CD14-positive monocyte (primary cell): Measurements from ENCODE around the gene AFF2. TPM values are rescaled to one million over a fixed set of nuclear protein-coding genes. Genes with fewer than 3 reads are reported as not detected.

ENCODE experiments used
- DNase-seq, 3 donors: peaks; one replicate each; pipeline ENCODE4 v3.0.0-alpha.2; 2011 to 2022
- H2AFZ ChIP-seq: 2 replicates; pipeline ENCODE4 v1.6.0; 2012; ENCODE audit warnings: mild to moderate bottlenecking, low read depth, low read length, inconsistent platforms; ENCODE audit not compliant: insufficient read depth, poor library complexity, severe bottlenecking
- H3K27ac ChIP-seq, 2 donors: 1 replicate in 1 of 2; 2 replicates in 1 of 2; pipeline ENCODE4 v1.5.1; 2012 to 2013; ENCODE audit warnings: low read length in 2 of 2, control low read depth in 1 of 2, inconsistent platforms in 1 of 2, low read depth in 1 of 2, mild to moderate bottlenecking in 1 of 2
- H3K27me3 ChIP-seq, 2 donors: one replicate each; pipeline versions ENCODE4 v1.6.0 to v1.6.1; 2011 to 2013; ENCODE audit warnings: low read length in 2 of 2; ENCODE audit not compliant: control insufficient read depth in 2 of 2, insufficient read depth in 2 of 2
- H3K36me3 ChIP-seq, 2 donors: replicated peaks in 1 of 2; 1 replicate in 1 of 2; 2 replicates in 1 of 2; pipeline versions ENCODE4 v1.5.1 to v1.6.1; 2012 to 2013; ENCODE audit warnings: low read length in 2 of 2, control low read depth in 1 of 2, inconsistent platforms in 1 of 2, mild to moderate bottlenecking in 1 of 2; ENCODE audit not compliant: insufficient read depth in 2 of 2, control insufficient read depth in 1 of 2
- H3K4me1 ChIP-seq, 2 donors: 1 replicate in 1 of 2; 2 replicates in 1 of 2; pipeline versions ENCODE4 v1.5.1 to v1.6.1; 2012 to 2013; ENCODE audit warnings: low read length in 2 of 2, control low read depth in 1 of 2, inconsistent platforms in 1 of 2, mild to moderate bottlenecking in 1 of 2, moderate library complexity in 1 of 2; ENCODE audit not compliant: insufficient read depth in 2 of 2, control insufficient read depth in 1 of 2
- H3K4me2 ChIP-seq: replicated peaks from 2 replicates; pipeline ENCODE3; 2012; ENCODE audit warnings: low read length, moderate library complexity, mild to moderate bottlenecking; ENCODE audit not compliant: poor library complexity, severe bottlenecking; ENCODE audit errors: extremely low read depth
- H3K4me3 ChIP-seq, 3 experiments: fragments of 200-600 bp in 1 of 3; sonication (generic) in 1 of 3; replicated peaks in 1 of 3; 1 replicate in 2 of 3; 2 replicates in 1 of 3; pipeline ENCODE4 v1.5.1; 2011 to 2013; ENCODE audit warnings: low read length in 3 of 3, mild to moderate bottlenecking in 3 of 3, control low read depth in 2 of 3, low read depth in 2 of 3, inconsistent platforms in 1 of 3, moderate library complexity in 1 of 3
- H3K79me2 ChIP-seq: 2 replicates; pipeline ENCODE4 v1.6.0; 2012; ENCODE audit warnings: mild to moderate bottlenecking, control low read depth, inconsistent platforms, low read length, moderate library complexity; ENCODE audit not compliant: insufficient read depth
- H3K9ac ChIP-seq: 2 replicates; pipeline ENCODE4 v1.6.0; 2017; ENCODE audit warnings: low read length, mild to moderate bottlenecking; ENCODE audit not compliant: insufficient read depth, poor library complexity, severe bottlenecking
- H3K9me3 ChIP-seq, 2 donors: replicated peaks in 1 of 2; 1 replicate in 1 of 2; 2 replicates in 1 of 2; pipeline versions ENCODE4 v1.5.1 to v1.6.1; 2012 to 2013; ENCODE audit warnings: low read length in 2 of 2, control low read depth in 1 of 2; ENCODE audit not compliant: control insufficient read depth in 1 of 2, insufficient read depth in 1 of 2
- H4K20me1 ChIP-seq: 2 replicates; pipeline ENCODE4 v1.6.0; 2012; ENCODE audit warnings: mild to moderate bottlenecking, low read length, control low read depth, moderate library complexity; ENCODE audit not compliant: insufficient read depth
- H3K27ac Mint-ChIP-seq, 7 donors: one replicate each; pipeline ENCODE4 v1.8.0; 2020; ENCODE audit warnings: mild to moderate bottlenecking in 7 of 7, mixed read lengths in 7 of 7, moderate library complexity in 6 of 7, inconsistent platforms in 2 of 7
- H3K27me3 Mint-ChIP-seq, 3 donors: one replicate each; pipeline ENCODE4 v1.8.0; 2021 to 2022; ENCODE audit warnings: low read depth in 3 of 3, mild to moderate bottlenecking in 3 of 3, mixed read lengths in 3 of 3, moderate library complexity in 3 of 3, inconsistent platforms in 1 of 3
- H3K36me3 Mint-ChIP-seq, 2 donors: one replicate each; pipeline ENCODE4 v1.8.0; 2020; ENCODE audit warnings: mixed read lengths in 2 of 2, inconsistent platforms in 1 of 2, mild to moderate bottlenecking in 1 of 2
- H3K4me1 Mint-ChIP-seq: one replicate; pipeline ENCODE4 v1.8.0; 2020; ENCODE audit warnings: mild to moderate bottlenecking, mixed read lengths
- H3K4me3 Mint-ChIP-seq, 2 donors: one replicate each; pipeline ENCODE4 v1.8.0; 2020; ENCODE audit warnings: mild to moderate bottlenecking in 2 of 2, mixed read lengths in 2 of 2, moderate library complexity in 1 of 2
- H3K9me3 Mint-ChIP-seq, 7 donors: one replicate each; pipeline ENCODE4 v1.8.0; 2020 to 2022; ENCODE audit warnings: mixed read lengths in 7 of 7, mild to moderate bottlenecking in 6 of 7, moderate library complexity in 6 of 7, inconsistent platforms in 2 of 7
- WGBS: methylation state at CpG from one replicate; pipeline ENCODE4 v1.1.5; 2013; ENCODE audit warnings: missing lambda C conversion rate; ENCODE audit not compliant: insufficient coverage; 5-methylcytosine and 5-hydroxymethylcytosine counted together
- intact Hi-C, 2 donors: fragments of 100-400 bp; cut with micrococcal nuclease; formaldehyde crosslinking; loops; one replicate each; pipeline versions ENCODE4 v1.15.0 to v1.15.1; 2023
- polyA plus RNA-seq, 3 donors: library from polyadenylated mRNA; depleted of rRNA in 1 of 3; unstranded in 2 of 3; stranded (reverse) in 1 of 3; fragments of 300-500 nt in 2 of 3; fragments of >200 nt in 1 of 3; fragmentation: Illumina TruSeq in 2 of 3; gene quantifications; 1 replicate in 2 of 3; 2 replicates in 1 of 3; pipeline ENCODE4 v1.2.3, GENCODE V29; 2012 to 2021
- TF ChIP-seq, protein P1 (sequence below): fragments of 200-600 bp; IDR thresholded peaks from one replicate; pipeline ENCODE4 v1.8.0; 2022; ENCODE audit warnings: antibody characterized with exemption, mild to moderate bottlenecking

Gene AFF2
- polyA plus RNA-seq, 3 donors = 0.07 to 1.1 (median 0.70) TPM

GRCh38 chrX:148979786-148980185 lies 479.4 kb downstream of the AFF2 start:
- intact Hi-C loops = no loop called here
- no peaks in the 10 kb centered on the region for H3K4me1 Mint-ChIP-seq
- Histone ChIP-seq H3K4me2 (no peak overlapping the region), H4K20me1 (no peaks in the 10 kb centered on the region), H3K36me3 (no peaks in the 10 kb centered on the region), H3K9ac (no peak overlapping the region), H3K79me2 (no peaks in the 10 kb centered on the region), H3K27me3 (no peaks in the 10 kb centered on the region), H3K4me1 (no peaks in the 10 kb centered on the region), H3K27ac (no peak overlapping the region), H3K4me3 (no peak overlapping the region), H2AFZ (no peak overlapping the region), H3K9me3 (no peaks in the 10 kb centered on the region)
- no peak overlapping the region for H3K4me3 Mint-ChIP-seq
- peaks cover 0 to 12% of the 10 kb centered on the region in 2 donors for H3K36me3 Mint-ChIP-seq
- no peaks in the 10 kb centered on the region for H3K9me3 Mint-ChIP-seq
- TF ChIP-seq, protein P1, sequence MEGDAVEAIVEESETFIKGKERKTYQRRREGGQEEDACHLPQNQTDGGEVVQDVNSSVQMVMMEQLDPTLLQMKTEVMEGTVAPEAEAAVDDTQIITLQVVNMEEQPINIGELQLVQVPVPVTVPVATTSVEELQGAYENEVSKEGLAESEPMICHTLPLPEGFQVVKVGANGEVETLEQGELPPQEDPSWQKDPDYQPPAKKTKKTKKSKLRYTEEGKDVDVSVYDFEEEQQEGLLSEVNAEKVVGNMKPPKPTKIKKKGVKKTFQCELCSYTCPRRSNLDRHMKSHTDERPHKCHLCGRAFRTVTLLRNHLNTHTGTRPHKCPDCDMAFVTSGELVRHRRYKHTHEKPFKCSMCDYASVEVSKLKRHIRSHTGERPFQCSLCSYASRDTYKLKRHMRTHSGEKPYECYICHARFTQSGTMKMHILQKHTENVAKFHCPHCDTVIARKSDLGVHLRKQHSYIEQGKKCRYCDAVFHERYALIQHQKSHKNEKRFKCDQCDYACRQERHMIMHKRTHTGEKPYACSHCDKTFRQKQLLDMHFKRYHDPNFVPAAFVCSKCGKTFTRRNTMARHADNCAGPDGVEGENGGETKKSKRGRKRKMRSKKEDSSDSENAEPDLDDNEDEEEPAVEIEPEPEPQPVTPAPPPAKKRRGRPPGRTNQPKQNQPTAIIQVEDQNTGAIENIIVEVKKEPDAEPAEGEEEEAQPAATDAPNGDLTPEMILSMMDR = no peak
- H3K27ac Mint-ChIP-seq = no peak overlapping the region
- DNase-seq = no peak
- H3K27me3 Mint-ChIP-seq = peaks cover 0 to 1% (median 0%) of the 10 kb centered on the region in 3 donors
- 95% methylated on average over 4 of the region's 4 CpGs for WGBS

- H3K27me3 ChIP-seq = no peaks in the 10 kb centered on the region
- no peaks in the 10 kb centered on the region for H3K36me3 ChIP-seq
- H2AFZ ChIP-seq = no peak overlapping the region
- no peak overlapping the region for H3K4me2 ChIP-seq
- no peak overlapping the region for H3K27ac ChIP-seq
- DNase-seq = no peak
- H3K9me3 Mint-ChIP-seq = no peaks in the 10 kb centered on the region
- peaks cover 0 to 13% of the 10 kb centered on the region in 2 donors for H3K36me3 Mint-ChIP-seq
- H3K79me2 ChIP-seq = no peaks in the 10 kb centered on the region
- H3K4me3 Mint-ChIP-seq = no peak overlapping the region
- no peaks in the 10 kb centered on the region for H3K4me1 Mint-ChIP-seq
- no peak overlapping the region for H3K9ac ChIP-seq
- no peak overlapping the region for H3K4me3 ChIP-seq
- no peaks in the 10 kb centered on the region for H4K20me1 ChIP-seq
- no peaks in the 10 kb centered on the region for H3K4me1 ChIP-seq
- no peaks in the 10 kb centered on the region for H3K9me3 ChIP-seq
- intact Hi-C loops = no loop called here
- WGBS = no CpG with 5 or more reads among the region's 2 CpGs
- no peak overlapping the region for H3K27ac Mint-ChIP-seq
- TF ChIP-seq, protein P1 = no peak
- H3K27me3 Mint-ChIP-seq = peaks cover 0 to 1% (median 0%) of the 10 kb centered on the region in 3 donors
These were observed 483.8 kb downstream of the AFF2 start for GRCh38 chrX:148984238-148984637.
